Left lung (tissue), 10 donors: ENCODE results near the gene PEPD. TPM values are rescaled to one million over a fixed set of nuclear protein-coding genes. Genes with fewer than 3 reads are reported as not detected.

Experiments used
- ATAC-seq: fragments of 200-7000 bp; cut with Tn5 transposase; one replicate; pipeline ENCODE4 v1.9.1; 2020; ENCODE audit warnings: moderate library complexity
- DNase-seq, 4 donors: peaks; one replicate each; pipeline ENCODE4 v3.0.0-alpha.2; 2013 to 2020
- H3K27ac ChIP-seq, 2 donors: fragments of 200-600 bp; sonication (generic) in 1 of 2; one replicate each; pipeline versions ENCODE4 v1.5.0 to v1.8.0; 2020 to 2021
- H3K27me3 ChIP-seq, 2 donors: fragments of 200-600 bp; sonication (generic) in 1 of 2; one replicate each; pipeline versions ENCODE4 v1.5.0 to v1.8.0; 2020 to 2021
- H3K36me3 ChIP-seq, 2 donors: fragments of 200-600 bp; sonication (generic) in 1 of 2; one replicate each; pipeline versions ENCODE4 v1.5.0 to v1.8.0; 2020 to 2021
- H3K4me1 ChIP-seq, 2 donors: fragments of 200-600 bp; one replicate each; pipeline ENCODE4 v1.8.0; 2021
- H3K4me3 ChIP-seq, 2 donors: fragments of 200-600 bp; sonication (generic) in 1 of 2; one replicate each; pipeline versions ENCODE4 v1.5.0 to v1.8.0; 2020 to 2021; ENCODE audit warnings: mild to moderate bottlenecking in 1 of 2
- H3K9me3 ChIP-seq, 2 donors: fragments of 200-600 bp; sonication (generic) in 1 of 2; one replicate each; pipeline versions ENCODE4 v1.5.0 to v1.8.0; 2020 to 2021
- intact Hi-C, 2 donors: fragments of 100-400 bp; cut with DNase I; formaldehyde crosslinking; loops; one replicate each; pipeline versions ENCODE4 v1.11.2 to v1.14.2; 2022
- polyA plus RNA-seq, 6 donors: library from polyadenylated mRNA; unstranded; fragments of 120-200 nt; gene quantifications; one replicate each; pipeline ENCODE4 v1.2.1, GENCODE V29; 2013; ENCODE audit not compliant: insufficient read length in 6 of 6
- total RNA-seq, 2 donors: library from RNA; stranded (reverse); fragmentation: NEBNext Ultra II Directional; extraction: Animal tissue kit (Norgen Biotek cat#: 25700); gene quantifications; one replicate each; pipeline ENCODE4 v1.2.1, GENCODE V29; 2021
- TF ChIP-seq, protein P1 (sequence below), 2 donors: fragments of 200-600 bp; sonication (generic) in 1 of 2; IDR thresholded peaks; one replicate each; pipeline versions ENCODE4 v1.5.0 to v1.8.0; 2021; ENCODE audit warnings: antibody characterized with exemption in 2 of 2
- donor health status: DM: no; HTN: yes; CAD: no.
- donor health status: DM: no; HTN: no; CAD: no.

The PEPD gene
- total and polyA plus RNA-seq, 8 donors = 41.2 to 90.1 (median 46.2) TPM

DNA sequence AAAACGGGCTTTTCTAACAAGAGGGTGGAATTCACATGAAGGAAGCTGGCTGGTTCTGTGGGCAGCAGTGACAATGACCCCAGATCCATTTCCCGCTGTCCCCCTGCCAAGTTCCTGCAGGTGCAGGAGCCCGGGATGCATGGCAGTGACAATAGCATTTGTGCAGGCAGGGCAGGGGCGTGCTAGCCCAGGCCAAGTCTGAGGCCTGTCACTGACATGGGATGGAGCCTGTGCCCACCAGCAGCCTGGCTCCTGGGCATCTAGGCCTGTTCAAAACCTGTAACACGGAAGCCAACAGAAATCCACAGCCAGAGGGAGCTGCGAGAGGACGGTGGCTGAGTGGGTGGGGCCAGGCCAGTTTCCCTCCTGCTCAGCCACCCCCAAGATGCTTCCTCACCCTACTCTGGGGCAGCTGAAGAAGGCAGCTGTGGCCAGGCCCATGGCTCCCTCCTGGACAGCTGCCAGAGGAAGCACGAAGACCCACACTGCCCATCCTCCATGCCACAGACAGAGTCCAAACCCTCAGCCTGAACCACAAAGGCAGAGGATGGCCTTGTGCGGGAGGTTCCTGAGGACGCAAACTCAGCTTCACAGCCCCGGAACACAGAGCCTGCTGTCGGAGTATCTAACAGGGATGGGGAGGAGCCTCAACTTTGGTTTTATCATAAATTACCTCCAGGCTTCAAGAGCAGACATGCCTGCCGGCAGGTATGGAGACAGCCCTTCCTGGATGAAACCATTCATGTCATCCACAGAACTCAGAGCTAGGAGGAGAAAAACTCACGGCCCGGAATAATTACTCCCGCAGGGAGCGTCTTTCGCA lies 74.0 kb downstream of the PEPD start:
- Histone ChIP-seq H3K4me3 (no peak overlapping the region), H3K27me3 (no peaks in the 10 kb centered on the region), H3K27ac (no peak overlapping the region), H3K4me1 (no peaks in the 10 kb centered on the region), H3K36me3 (no peaks in the 10 kb centered on the region), H3K9me3 (no peaks in the 10 kb centered on the region)
- ATAC-seq (no peak), DNase-seq (peak in 2 of 4 donors; percentile 29 to 59)
- TF ChIP-seq, protein P1, sequence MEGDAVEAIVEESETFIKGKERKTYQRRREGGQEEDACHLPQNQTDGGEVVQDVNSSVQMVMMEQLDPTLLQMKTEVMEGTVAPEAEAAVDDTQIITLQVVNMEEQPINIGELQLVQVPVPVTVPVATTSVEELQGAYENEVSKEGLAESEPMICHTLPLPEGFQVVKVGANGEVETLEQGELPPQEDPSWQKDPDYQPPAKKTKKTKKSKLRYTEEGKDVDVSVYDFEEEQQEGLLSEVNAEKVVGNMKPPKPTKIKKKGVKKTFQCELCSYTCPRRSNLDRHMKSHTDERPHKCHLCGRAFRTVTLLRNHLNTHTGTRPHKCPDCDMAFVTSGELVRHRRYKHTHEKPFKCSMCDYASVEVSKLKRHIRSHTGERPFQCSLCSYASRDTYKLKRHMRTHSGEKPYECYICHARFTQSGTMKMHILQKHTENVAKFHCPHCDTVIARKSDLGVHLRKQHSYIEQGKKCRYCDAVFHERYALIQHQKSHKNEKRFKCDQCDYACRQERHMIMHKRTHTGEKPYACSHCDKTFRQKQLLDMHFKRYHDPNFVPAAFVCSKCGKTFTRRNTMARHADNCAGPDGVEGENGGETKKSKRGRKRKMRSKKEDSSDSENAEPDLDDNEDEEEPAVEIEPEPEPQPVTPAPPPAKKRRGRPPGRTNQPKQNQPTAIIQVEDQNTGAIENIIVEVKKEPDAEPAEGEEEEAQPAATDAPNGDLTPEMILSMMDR (IDR thresholded peaks at IDR 0.05) = no peak
- intact Hi-C loops = no loop called here

- ATAC-seq (no peak), DNase-seq (peak in 2 of 4 donors; percentile 24 to 59)
- no peak overlapping the region for H3K4me3 ChIP-seq
- intact Hi-C loops = no loop called here
- H3K4me1 ChIP-seq = no peaks in the 10 kb centered on the region
- TF ChIP-seq, protein P1 (IDR thresholded peaks at IDR 0.05) = no peak
- H3K9me3 ChIP-seq = no peaks in the 10 kb centered on the region
- H3K36me3 ChIP-seq = no peaks in the 10 kb centered on the region
- H3K27me3 ChIP-seq = no peaks in the 10 kb centered on the region
- no peak overlapping the region for H3K27ac ChIP-seq
Measured at GRCh38 chr19:33446330-33447293, 75.0 kb downstream of the PEPD start.

- intact Hi-C loops = no loop called here
- ATAC-seq (no peak), DNase-seq (peak in 2 of 4 donors; percentile 23 to 31)
- Histone ChIP-seq H3K27me3 (no peaks in the 10 kb centered on the region), H3K4me3 (no peak overlapping the region), H3K27ac (no peak overlapping the region), H3K9me3 (no peaks in the 10 kb centered on the region), H3K36me3 (no peaks in the 10 kb centered on the region), H3K4me1 (no peaks in the 10 kb centered on the region)
- TF ChIP-seq, protein P1 (IDR thresholded peaks at IDR 0.05) = no peak
Measured at GRCh38 chr19:33445442-33446329, 75.9 kb downstream of the PEPD start.

GRCh38 chr19:33444562-33445441 lies 76.8 kb downstream of the PEPD start:
- no peaks in the 10 kb centered on the region for H3K36me3 ChIP-seq
- H3K27ac ChIP-seq = no peak overlapping the region
- H3K27me3 ChIP-seq = no peaks in the 10 kb centered on the region
- no peak overlapping the region for H3K4me3 ChIP-seq
- no peaks in the 10 kb centered on the region for H3K4me1 ChIP-seq
- intact Hi-C loops = no loop called here
- ATAC-seq (no peak), DNase-seq (peak in 1 of 4 donors; percentile 27)
- H3K9me3 ChIP-seq = no peaks in the 10 kb centered on the region
- TF ChIP-seq, protein P1 (IDR thresholded peaks at IDR 0.05) = no peak
